GM19395 (cell line): ENCODE data around the gene TNS4.
"Not testable (repeated sequence)": the region's sequence is repeated elsewhere in the genome, so short reads cannot be mapped to it uniquely, and the experiment has no call there.

Source experiments
- ATAC-seq: cut with Tn5 transposase; IDR thresholded peaks from one replicate; pipeline ENCODE4 v1.9.1; 2021; ENCODE audit warnings: mild to moderate bottlenecking, moderate library complexity; ENCODE audit not compliant: unreplicated experiment

Gene TNS4

GRCh38 chr17:40501499-40501911 is at the start of gene TNS4:
Gene TNS4 (minus strand): TSS chr17:40501623. CDS start chr17:40496425, 5,198 bp downstream.
- ATAC-seq: no peak

GRCh38 chr17:40550608-40551007 is 49.2 kb upstream of the TNS4 start:
- no peak for ATAC-seq

GRCh38 chr17:40548982-40549685 is 47.7 kb upstream of the TNS4 start:
- no peak for ATAC-seq

- ATAC-seq: no peak
Measured at GRCh38 chr17:40548491-40548981, 47.1 kb upstream of the TNS4 start.

GRCh38 chr17:40547785-40548478 is 46.5 kb upstream of the TNS4 start:
- no peak for ATAC-seq

GRCh38 chr17:40547079-40547784 is 45.8 kb upstream of the TNS4 start:
- no peak for ATAC-seq

- ATAC-seq: not testable (repeated sequence)
Measured at GRCh38 chr17:40546497-40546896, 45.1 kb upstream of the TNS4 start.

- ATAC-seq: no peak
Measured at GRCh38 chr17:40545660-40546059, 44.2 kb upstream of the TNS4 start.

- no peak for ATAC-seq
Measured at GRCh38 chr17:40542558-40543411, 41.4 kb upstream of the TNS4 start.

GRCh38 chr17:40541873-40542557 is 40.6 kb upstream of the TNS4 start:
- no peak for ATAC-seq

- no peak for ATAC-seq
Measured at GRCh38 chr17:40541060-40541872, 39.8 kb upstream of the TNS4 start.

- ATAC-seq: no peak
Measured at GRCh38 chr17:40540448-40540847, 39.0 kb upstream of the TNS4 start.

- no peak for ATAC-seq
Measured at GRCh38 chr17:40539711-40540411, 38.4 kb upstream of the TNS4 start.

GRCh38 chr17:40538936-40539705 is 37.7 kb upstream of the TNS4 start:
- no peak for ATAC-seq

- no peak for ATAC-seq
Measured at GRCh38 chr17:40538019-40538935, 36.9 kb upstream of the TNS4 start.

GRCh38 chr17:40536295-40537171 is 35.1 kb upstream of the TNS4 start:
- ATAC-seq: no peak
